Esophagus squamous epithelium (tissue), 5 donors: ENCODE measurements around the gene ZNF398. TPM values are rescaled to one million over a fixed set of nuclear protein-coding genes. Genes with fewer than 3 reads are reported as not detected.

Experiments
- DNase-seq: peaks from one replicate; lab custom pipeline; 2025; lab: John Stamatoyannopoulos, UW
- H3K27ac ChIP-seq, 4 donors: fragments of 200-600 bp; sonication (generic); one replicate each; pipeline ENCODE4 v1.5.1; 2016 to 2019; ENCODE audit warnings: mild to moderate bottlenecking in 1 of 4
- H3K27me3 ChIP-seq, 4 donors: fragments of 200-600 bp; sonication (generic); 1 replicate in 3 of 4; 2 replicates in 1 of 4; pipeline versions ENCODE4 v1.5.1 to v1.6.0; 2017 to 2021; ENCODE audit warnings: antibody characterized with exemption in 1 of 4
- H3K36me3 ChIP-seq, 3 donors: fragments of 200-600 bp; sonication (generic); one replicate each; pipeline ENCODE4 v1.5.1; 2016 to 2019
- H3K4me1 ChIP-seq, 3 donors: fragments of 200-600 bp; sonication (generic); one replicate each; pipeline ENCODE4 v1.5.1; 2017 to 2019
- H3K4me3 ChIP-seq, 4 donors: fragments of 200-600 bp; sonication (generic); 1 replicate in 3 of 4; 2 replicates in 1 of 4; pipeline ENCODE4 v1.5.1; 2016 to 2019; ENCODE audit warnings: mild to moderate bottlenecking in 2 of 4, moderate library complexity in 1 of 4
- H3K9me3 ChIP-seq, 3 donors: fragments of 200-600 bp; sonication (generic); one replicate each; pipeline ENCODE4 v1.5.1; 2016 to 2019
- CTCF ChIP-seq, 6 experiments: fragments of 450-650 bp in 4 of 6; fragments of 200-600 bp in 2 of 6; sonication (generic) in 2 of 6; IDR thresholded peaks; one replicate each; pipeline ENCODE4 v1.5.1; 2016 to 2019; ENCODE audit warnings: antibody characterized with exemption in 6 of 6, mild to moderate bottlenecking in 4 of 6, moderate library complexity in 4 of 6
- POLR2A ChIP-seq, 4 donors: fragments of 450-650 bp; IDR thresholded peaks; one replicate each; pipeline ENCODE4 v1.6.1; 2017; ENCODE audit warnings: antibody characterized with exemption in 4 of 4, mild to moderate bottlenecking in 4 of 4, moderate library complexity in 3 of 4
- WGBS, 2 donors: methylation state at CpG; one replicate each; pipeline ENCODE4 v1.1.5; 2018; 5-methylcytosine and 5-hydroxymethylcytosine counted together
- intact Hi-C: fragments of 100-400 bp; cut with DNase I; formaldehyde crosslinking; loops from one replicate; pipeline ENCODE4 v1.15.0; 2022
- total RNA-seq, 4 donors: library from RNA; depleted of rRNA; stranded (reverse); fragments of >200 nt; gene quantifications; one replicate each; pipeline ENCODE4 v1.1.0, GENCODE V29; 2016
- donor health status: DM: yes; HTN: yes; CAD: no.

ZNF398 gene
- total RNA-seq, 4 donors from 2014 or later: 8.9 to 20.8 (median 12.6) TPM

GRCh38 chr7:149196151-149196704 is 49.0 kb downstream of the ZNF398 start:
- peaks cover 24 to 32% (median 25%) of the 10 kb centered on the region in 3 donors for H3K36me3 ChIP-seq
- peak overlapping the region; percentile 77 to 97 (median 85) for H3K4me3 ChIP-seq
- WGBS, 2 donors: 0% methylated on average over 9 of the region's 17 CpGs; no CpG with 5 or more reads in 1 of the 2 donors
- no peaks in the 10 kb centered on the region for H3K27me3 ChIP-seq
- no peaks in the 10 kb centered on the region for H3K9me3 ChIP-seq
- intact Hi-C loops: no loop called here
- H3K4me1 ChIP-seq: peaks cover 16 to 37% (median 20%) of the 10 kb centered on the region in 3 donors
- H3K27ac ChIP-seq: peak overlapping the region; percentile 93 to 98 (median 96)
- TF ChIP-seq POLR2A (IDR thresholded peaks at IDR 0.05): no peak
- no peak for TF ChIP-seq CTCF (IDR thresholded peaks at IDR 0.05)
- DNase-seq: no peak

- H3K36me3 ChIP-seq: peaks cover 25 to 37% (median 30%) of the 10 kb centered on the region in 3 donors
- intact Hi-C loops: no loop called here
Observed at GRCh38 chr7:149196705-149197171, 49.5 kb downstream of the ZNF398 start.

DNA sequence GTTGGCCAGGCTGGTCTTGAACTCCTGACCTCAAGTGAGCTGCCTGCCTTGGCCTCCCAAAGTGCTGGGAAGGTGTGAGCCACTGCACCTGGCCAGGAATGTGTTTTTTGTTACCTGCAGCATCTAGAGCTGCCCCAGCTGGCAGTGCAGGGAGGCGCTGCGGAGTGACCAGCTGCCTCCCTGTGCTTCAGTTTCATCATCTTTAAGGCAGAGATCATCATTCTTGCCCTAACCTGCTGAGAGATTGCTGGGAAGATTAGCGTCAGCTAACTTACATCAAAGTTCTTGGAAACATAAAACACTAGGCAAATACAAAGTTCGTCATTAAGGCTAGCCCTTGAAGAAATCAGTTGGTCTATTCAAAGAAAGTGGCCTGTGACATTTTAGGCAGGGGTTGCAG is 50.4 kb downstream of the ZNF398 start:
- H3K4me1 ChIP-seq: peaks cover 16 to 37% (median 20%) of the 10 kb centered on the region in 3 donors
- no peaks in the 10 kb centered on the region for H3K9me3 ChIP-seq
- intact Hi-C loops: no loop called here
- peak overlapping the region in 1 of 4 donors; percentile 0 for H3K27ac ChIP-seq
- no peaks in the 10 kb centered on the region for H3K27me3 ChIP-seq
- no peak for DNase-seq
- peak overlapping the region in 1 of 4 donors; percentile 97 for H3K4me3 ChIP-seq
- H3K36me3 ChIP-seq: peaks cover 25 to 46% (median 32%) of the 10 kb centered on the region in 3 donors
- 38 to 43% methylated on average over 2 of the region's 4 CpGs for WGBS, 2 donors
- no peak for TF ChIP-seq CTCF (IDR thresholded peaks at IDR 0.05)
- TF ChIP-seq POLR2A (IDR thresholded peaks at IDR 0.05): no peak

More at GRCh38 chr7:149196705-149197171, 49.5 kb downstream of the ZNF398 start:
- Histone ChIP-seq H3K27ac (peak overlapping the region; percentile 93 to 98 (median 96)), H3K9me3 (no peaks in the 10 kb centered on the region), H3K27me3 (no peaks in the 10 kb centered on the region), H3K4me1 (peaks cover 16 to 37% (median 20%) of the 10 kb centered on the region in 3 donors), H3K4me3 (peak overlapping the region; percentile 77 to 97 (median 85))
- DNase-seq: no peak
- WGBS, 2 donors: 0 to 20% methylated on average over 1 of the region's 7 CpGs
- TF ChIP-seq CTCF (IDR thresholded peaks at IDR 0.05): no peak
- TF ChIP-seq POLR2A (IDR thresholded peaks at IDR 0.05): no peak

GRCh38 chr7:149198161-149198816 is 51.0 kb downstream of the ZNF398 start:
- Histone ChIP-seq H3K27me3 (no peaks in the 10 kb centered on the region), H3K27ac (peak overlapping the region in 1 of 4 donors; percentile 0), H3K4me1 (peaks cover 16 to 37% (median 20%) of the 10 kb centered on the region in 3 donors), H3K4me3 (no peak overlapping the region), H3K36me3 (peaks cover 25 to 53% (median 32%) of the 10 kb centered on the region in 3 donors), H3K9me3 (no peaks in the 10 kb centered on the region)
- intact Hi-C loops: no loop called here
- TF ChIP-seq POLR2A (IDR thresholded peaks at IDR 0.05) (no peak), CTCF (IDR thresholded peaks at IDR 0.05) (no peak)
- no peak for DNase-seq
- WGBS, 2 donors: 86 to 90% methylated on average over 19 of the region's 22 CpGs
